Sigmoid colon (tissue), 4 donors: Measurements from ENCODE around the gene RAPGEF3.

ENCODE experiments used
- POLR2A ChIP-seq, 2 donors: fragments of 450-650 bp; IDR thresholded peaks; one replicate each; pipeline ENCODE4 v1.6.1; 2016; ENCODE audit warnings: antibody characterized with exemption in 2 of 2, mild to moderate bottlenecking in 2 of 2, moderate library complexity in 2 of 2
- POLR2AphosphoS5 ChIP-seq, 4 donors: sonication (generic); formaldehyde crosslinking; IDR thresholded peaks; one replicate each; pipeline ENCODE4 v1.6.1; 2017; ENCODE audit warnings: antibody characterized with exemption in 4 of 4
- TF ChIP-seq, protein P1 (sequence below), 4 experiments: fragments of 450-650 bp in 3 of 4; fragments of 200-600 bp in 1 of 4; IDR thresholded peaks; one replicate each; pipeline ENCODE4 v1.5.1; 2016 to 2019; ENCODE audit warnings: antibody characterized with exemption in 4 of 4, mild to moderate bottlenecking in 3 of 4, moderate library complexity in 2 of 4

DNA sequence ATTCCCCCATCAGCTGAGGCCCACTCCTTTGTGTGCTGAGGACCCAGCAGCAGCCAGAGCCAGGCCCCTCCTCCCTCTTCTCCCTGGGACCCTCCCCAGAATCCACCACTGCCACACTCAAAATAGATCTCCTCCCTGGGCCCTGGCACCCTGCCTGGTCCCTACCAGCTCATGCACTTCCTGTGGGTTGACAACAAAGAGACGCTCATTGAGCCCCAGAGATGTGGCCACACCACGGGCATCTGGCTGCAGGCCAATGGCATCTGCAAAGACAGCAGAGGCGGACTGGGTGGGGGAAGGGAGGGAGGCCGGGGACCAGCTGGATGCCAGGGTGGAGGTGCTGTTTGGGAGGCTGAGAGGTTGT, 17.4 kb downstream of the RAPGEF3 start:
- TF ChIP-seq, protein P1, sequence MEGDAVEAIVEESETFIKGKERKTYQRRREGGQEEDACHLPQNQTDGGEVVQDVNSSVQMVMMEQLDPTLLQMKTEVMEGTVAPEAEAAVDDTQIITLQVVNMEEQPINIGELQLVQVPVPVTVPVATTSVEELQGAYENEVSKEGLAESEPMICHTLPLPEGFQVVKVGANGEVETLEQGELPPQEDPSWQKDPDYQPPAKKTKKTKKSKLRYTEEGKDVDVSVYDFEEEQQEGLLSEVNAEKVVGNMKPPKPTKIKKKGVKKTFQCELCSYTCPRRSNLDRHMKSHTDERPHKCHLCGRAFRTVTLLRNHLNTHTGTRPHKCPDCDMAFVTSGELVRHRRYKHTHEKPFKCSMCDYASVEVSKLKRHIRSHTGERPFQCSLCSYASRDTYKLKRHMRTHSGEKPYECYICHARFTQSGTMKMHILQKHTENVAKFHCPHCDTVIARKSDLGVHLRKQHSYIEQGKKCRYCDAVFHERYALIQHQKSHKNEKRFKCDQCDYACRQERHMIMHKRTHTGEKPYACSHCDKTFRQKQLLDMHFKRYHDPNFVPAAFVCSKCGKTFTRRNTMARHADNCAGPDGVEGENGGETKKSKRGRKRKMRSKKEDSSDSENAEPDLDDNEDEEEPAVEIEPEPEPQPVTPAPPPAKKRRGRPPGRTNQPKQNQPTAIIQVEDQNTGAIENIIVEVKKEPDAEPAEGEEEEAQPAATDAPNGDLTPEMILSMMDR (IDR thresholded peaks at IDR 0.05), result no peak
- no peak for TF ChIP-seq POLR2A (IDR thresholded peaks at IDR 0.05)
- TF ChIP-seq POLR2AphosphoS5 (IDR thresholded peaks at IDR 0.05), result no peak
